Activated T-helper 2 cell treated with anti-CD3 and anti-CD28 coated beads, Interferon-gamma antibody, Interleukin-2, Interleukin-4, amounts not matched to agents 10 μg/mL and 5 μg/mL and 100 μg/mL, durations not matched to agents 14 hours and 24 hours and 36 hours (primary cell): ENCODE measurements around the gene EP400. TPM values are rescaled to one million over a fixed set of nuclear protein-coding genes. Genes with fewer than 3 reads are reported as not detected.

ENCODE experiments used
- DNase-seq: peaks from one replicate; pipeline ENCODE4 v3.0.0; 2021; ENCODE audit warnings: low spot score
- H3K27ac Mint-ChIP-seq: one replicate; pipeline ENCODE4 v1.8.0; 2021; ENCODE audit warnings: mixed read lengths
- H3K27me3 Mint-ChIP-seq: one replicate; pipeline ENCODE4 v1.8.0; 2021; ENCODE audit warnings: low read depth, mixed read lengths
- H3K36me3 Mint-ChIP-seq: one replicate; pipeline ENCODE4 v1.8.0; 2021; ENCODE audit warnings: low read depth, mixed read lengths
- H3K4me1 Mint-ChIP-seq: one replicate; pipeline ENCODE4 v1.8.0; 2021; ENCODE audit warnings: low read depth, mixed read lengths
- H3K4me3 Mint-ChIP-seq: one replicate; pipeline ENCODE4 v1.8.0; 2021; ENCODE audit warnings: low read depth, mild to moderate bottlenecking, moderate library complexity, mixed read lengths
- H3K9me3 Mint-ChIP-seq: one replicate; pipeline ENCODE4 v1.8.0; 2021; ENCODE audit warnings: mixed read lengths
- intact Hi-C: fragments of 100-400 bp; cut with micrococcal nuclease; formaldehyde crosslinking; loops from one replicate; pipeline ENCODE4 v1.15.1; 2023
- total RNA-seq: library from RNA; stranded (reverse); gene quantifications from 2 replicates; pipeline ENCODE4 v1.2.3, GENCODE V29; 2022

Gene EP400
- total RNA-seq, 1 donor from 2014 or later: 57.7 TPM

GRCh38 chr12:131928080-131928710 is 21.5 kb upstream of the EP400 start:
- DNase-seq: no peak
- Mint-ChIP-seq H3K36me3 (peaks cover 27% of the 10 kb centered on the region), H3K27ac (peak overlapping the region; percentile 91), H3K4me3 (peak overlapping the region; percentile 86), H3K4me1 (peaks cover 17% of the 10 kb centered on the region), H3K9me3 (no peaks in the 10 kb centered on the region), H3K27me3 (no peaks in the 10 kb centered on the region)
- intact Hi-C loops: no loop called here

- Mint-ChIP-seq H3K4me3 (peak within 1 kb of the TSS; percentile 98), H3K4me1 (peaks cover 17% of the 10 kb centered on the region), H3K9me3 (no peaks in the 10 kb centered on the region), H3K27ac (peak within 1 kb of the TSS; percentile 92), H3K27me3 (no peaks in the 10 kb centered on the region), H3K36me3 (peaks cover 35% of the 10 kb centered on the region)
- intact Hi-C loops: loop anchor here (1.0 kb wide), 3 partner anchors 20 to 155 kb away; partner anchors contain the start of genes EP400 and ULK1
- DNase-seq: peak; percentile 92
Measured at GRCh38 chr12:131928711-131929580, 20.8 kb upstream of the EP400 start, which contains the start of gene PUS1. Gene PUS1, plus strand, starts transcription at chr12:131929276. Its CDS starts 447 bp downstream, at chr12:131929723.

- peak overlapping the region; percentile 98 for H3K4me3 Mint-ChIP-seq
- peak; percentile 38 for DNase-seq
- no peaks in the 10 kb centered on the region for H3K27me3 Mint-ChIP-seq
- H3K36me3 Mint-ChIP-seq: peaks cover 38% of the 10 kb centered on the region
- peaks cover 14% of the 10 kb centered on the region for H3K4me1 Mint-ChIP-seq
- intact Hi-C loops: loop anchor here (1.0 kb wide), 3 partner anchors 19 to 154 kb away; partner anchors contain the start of genes EP400 and ULK1
- H3K9me3 Mint-ChIP-seq: no peaks in the 10 kb centered on the region
- peak overlapping the region; percentile 92 for H3K27ac Mint-ChIP-seq
Measured at GRCh38 chr12:131929581-131930456, 19.9 kb upstream of the EP400 start.

- Mint-ChIP-seq H3K4me3 (peak overlapping the region; percentile 91), H3K27ac (peak overlapping the region; percentile 62), H3K9me3 (no peaks in the 10 kb centered on the region), H3K4me1 (peaks cover 14% of the 10 kb centered on the region), H3K36me3 (peaks cover 41% of the 10 kb centered on the region), H3K27me3 (no peaks in the 10 kb centered on the region)
- no peak for DNase-seq
- intact Hi-C loops: no loop called here
Measured at GRCh38 chr12:131930510-131930909, 19.2 kb upstream of the EP400 start.

GRCh38 chr12:131933387-131933786 is 16.4 kb upstream of the EP400 start:
- Mint-ChIP-seq H3K27me3 (no peaks in the 10 kb centered on the region), H3K27ac (no peak overlapping the region), H3K9me3 (no peaks in the 10 kb centered on the region), H3K4me3 (no peak overlapping the region), H3K36me3 (peaks cover 55% of the 10 kb centered on the region), H3K4me1 (peaks cover 9% of the 10 kb centered on the region)
- intact Hi-C loops: no loop called here
- no peak for DNase-seq

- Mint-ChIP-seq H3K4me3 (no peak overlapping the region), H3K9me3 (no peaks in the 10 kb centered on the region), H3K36me3 (peaks cover 60% of the 10 kb centered on the region), H3K4me1 (peaks cover 9% of the 10 kb centered on the region), H3K27me3 (no peaks in the 10 kb centered on the region), H3K27ac (no peak overlapping the region)
- intact Hi-C loops: no loop called here
- DNase-seq: no peak
Measured at GRCh38 chr12:131934535-131934934, 15.2 kb upstream of the EP400 start.

- H3K36me3 Mint-ChIP-seq: peaks cover 61% of the 10 kb centered on the region
- intact Hi-C loops: no loop called here
- H3K4me3 Mint-ChIP-seq: no peak overlapping the region
- H3K4me1 Mint-ChIP-seq: no peaks in the 10 kb centered on the region
- no peaks in the 10 kb centered on the region for H3K27me3 Mint-ChIP-seq
- H3K9me3 Mint-ChIP-seq: no peaks in the 10 kb centered on the region
- no peak for DNase-seq
- no peak overlapping the region for H3K27ac Mint-ChIP-seq
Measured at GRCh38 chr12:131938082-131938481, 11.7 kb upstream of the EP400 start.

GRCh38 chr12:131939007-131939406 is 10.7 kb upstream of the EP400 start:
- no peak overlapping the region for H3K27ac Mint-ChIP-seq
- peaks cover 61% of the 10 kb centered on the region for H3K36me3 Mint-ChIP-seq
- H3K27me3 Mint-ChIP-seq: no peaks in the 10 kb centered on the region
- intact Hi-C loops: no loop called here
- H3K9me3 Mint-ChIP-seq: no peaks in the 10 kb centered on the region
- DNase-seq: no peak
- H3K4me3 Mint-ChIP-seq: no peak overlapping the region
- no peaks in the 10 kb centered on the region for H3K4me1 Mint-ChIP-seq

- Mint-ChIP-seq H3K9me3 (no peaks in the 10 kb centered on the region), H3K27me3 (no peaks in the 10 kb centered on the region), H3K27ac (no peak overlapping the region), H3K4me3 (no peak overlapping the region), H3K4me1 (no peaks in the 10 kb centered on the region), H3K36me3 (peaks cover 61% of the 10 kb centered on the region)
- intact Hi-C loops: no loop called here
- no peak for DNase-seq
Measured at GRCh38 chr12:131940141-131940547, 9.6 kb upstream of the EP400 start.

GRCh38 chr12:131941116-131941986 is 8.4 kb upstream of the EP400 start:
- H3K4me3 Mint-ChIP-seq: no peak overlapping the region
- no peak overlapping the region for H3K27ac Mint-ChIP-seq
- no peaks in the 10 kb centered on the region for H3K27me3 Mint-ChIP-seq
- intact Hi-C loops: no loop called here
- no peak for DNase-seq
- H3K4me1 Mint-ChIP-seq: no peaks in the 10 kb centered on the region
- peaks cover 61% of the 10 kb centered on the region for H3K36me3 Mint-ChIP-seq
- H3K9me3 Mint-ChIP-seq: no peaks in the 10 kb centered on the region

GRCh38 chr12:131941987-131942341 is 7.8 kb upstream of the EP400 start:
- H3K9me3 Mint-ChIP-seq: no peaks in the 10 kb centered on the region
- no peaks in the 10 kb centered on the region for H3K4me1 Mint-ChIP-seq
- H3K27me3 Mint-ChIP-seq: no peaks in the 10 kb centered on the region
- no peak overlapping the region for H3K4me3 Mint-ChIP-seq
- H3K36me3 Mint-ChIP-seq: peaks cover 59% of the 10 kb centered on the region
- intact Hi-C loops: no loop called here
- H3K27ac Mint-ChIP-seq: no peak overlapping the region
- DNase-seq: no peak

- Mint-ChIP-seq H3K4me1 (peaks cover 4% of the 10 kb centered on the region), H3K27me3 (no peaks in the 10 kb centered on the region), H3K36me3 (peaks cover 55% of the 10 kb centered on the region), H3K4me3 (no peak overlapping the region), H3K27ac (no peak overlapping the region), H3K9me3 (no peaks in the 10 kb centered on the region)
- no peak for DNase-seq
- intact Hi-C loops: no loop called here
Measured at GRCh38 chr12:131942671-131943070, 7.1 kb upstream of the EP400 start.
